A549 (cell line): ENCODE data around the gene PRR3. TPM values are rescaled to one million over a fixed set of nuclear protein-coding genes. Genes with fewer than 3 reads are reported as not detected.

Source experiments
- ATAC-seq, 2 experiments: fragments of 200-7000 bp in 1 of 2; fragments of >200 bp in 1 of 2; cut with Nextera tagmentation in 1 of 2; cut with Tn5 transposase in 1 of 2; 3 replicates each; pipeline versions ENCODE4 v1.8.0 to v1.9.1; 2018 to 2020; ENCODE audit warnings: mild to moderate bottlenecking in 1 of 2, moderate library complexity in 1 of 2
- CTCF ChIA-PET: fragments of 300-600 bp; sonication (Branson Sonifier 250); formaldehyde crosslinking; extraction: SDS; loops from one replicate; lab custom pipeline; 2021; ENCODE audit warnings: antibody characterized with exemption, inconsistent platforms; lab: Yijun Ruan, JAX
- POLR2A ChIA-PET: fragments of 350-600 bp; formaldehyde crosslinking; extraction: SDS; loops from one replicate; lab custom pipeline; 2021; ENCODE audit warnings: antibody characterized with exemption, inconsistent platforms; lab: Yijun Ruan, JAX
- DNase-seq, 2 experiments: peaks; one replicate each; pipeline versions ENCODE4 v3.0.0 to v3.0.0-alpha.2; 2011 to 2016; ENCODE audit warnings: low read depth in 1 of 2, low spot score in 1 of 2
- FAIRE-seq: peaks from 2 replicates; lab custom pipeline; 2011; peaks lifted over from hg19 to GRCh38; lab: Jason Lieb, UNC
- H3K27ac ChIP-seq, 2 experiments: fragments of >200 bp; sonication (Bioruptor Twin); formaldehyde crosslinking; 3 replicates each; pipeline ENCODE4 v1.5.1; 2016 to 2017
- H3K4me1 ChIP-seq: fragments of >200 bp; sonication (Bioruptor Twin); formaldehyde crosslinking; 3 replicates; pipeline ENCODE4 v1.6.1; 2016
- H3K4me2 ChIP-seq: fragments of >200 bp; sonication (Bioruptor Twin); formaldehyde crosslinking; 3 replicates; pipeline ENCODE4 v1.6.1; 2016
- H3K4me3 ChIP-seq: fragments of >200 bp; sonication (Bioruptor Twin); formaldehyde crosslinking; 3 replicates; pipeline ENCODE4 v1.5.1; 2016
- H3K9me3 ChIP-seq: fragments of >200 bp; sonication (Bioruptor Twin); formaldehyde crosslinking; 3 replicates; pipeline ENCODE4 v1.6.1; 2016
- CHD4 ChIP-seq: fragments of 200-600 bp; sonication (generic); IDR thresholded peaks from 2 replicates; pipeline ENCODE4 v1.6.1; 2016; ENCODE audit warnings: antibody characterized with exemption, mild to moderate bottlenecking, borderline replicate concordance
- EP300 ChIP-seq, 2 experiments: fragments of >200 bp; sonication (Bioruptor Twin); formaldehyde crosslinking; IDR thresholded peaks; 2 replicates in 1 of 2; 3 replicates in 1 of 2; pipeline ENCODE4 v1.6.1; 2016 to 2017
- ESRRA ChIP-seq: fragments of 150-350 bp; IDR thresholded peaks from 2 replicates; pipeline ENCODE4 v1.6.1; 2014; ENCODE audit warnings: mild to moderate bottlenecking, low read length, borderline replicate concordance
- GATA3 ChIP-seq: IDR thresholded peaks from 2 replicates; pipeline ENCODE4 v1.6.1; 2012; ENCODE audit warnings: borderline replicate concordance
- HOXB13 ChIP-seq: fragments of 250-450 bp; sonication (Bioruptor Pico); IDR thresholded peaks from 2 replicates; pipeline ENCODE4 v1.5.0; 2020; ENCODE audit warnings: low read depth, mild to moderate bottlenecking, moderate library complexity
- HOXB5 ChIP-seq: fragments of 250-450 bp; sonication (Bioruptor Pico); IDR thresholded peaks from 2 replicates; pipeline ENCODE4 v1.5.0; 2020; ENCODE audit warnings: mild to moderate bottlenecking, moderate library complexity
- JUN ChIP-seq, 2 experiments: fragments of >200 bp; sonication (Bioruptor Twin); formaldehyde crosslinking; IDR thresholded peaks; 2 replicates in 1 of 2; 3 replicates in 1 of 2; pipeline ENCODE4 v1.6.1; 2016 to 2017
- JUNB ChIP-seq: fragments of >200 bp; sonication (Bioruptor Twin); formaldehyde crosslinking; IDR thresholded peaks from 2 replicates; pipeline ENCODE4 v1.6.1; 2016
- KDM5A ChIP-seq: fragments of 200-600 bp; sonication (generic); IDR thresholded peaks from 2 replicates; pipeline ENCODE4 v1.6.1; 2016; ENCODE audit warnings: antibody characterized with exemption, mild to moderate bottlenecking
- MAFK ChIP-seq: fragments of 450-650 bp; IDR thresholded peaks from 2 replicates; pipeline ENCODE4 v1.6.1; 2014; ENCODE audit not compliant: partially characterized antibody
- MAZ ChIP-seq: fragments of 150-350 bp; IDR thresholded peaks from 2 replicates; pipeline ENCODE4 v1.6.1; 2014; ENCODE audit warnings: antibody characterized with exemption, low read depth, low read length, borderline replicate concordance
- NPAS2 ChIP-seq: fragments of 250-450 bp; sonication (Bioruptor Pico); IDR thresholded peaks from 2 replicates; pipeline ENCODE4 v1.8.0; 2022; ENCODE audit warnings: mild to moderate bottlenecking, moderate library complexity, borderline replicate concordance
- PHF8 ChIP-seq: fragments of 200-600 bp; sonication (generic); IDR thresholded peaks from 2 replicates; pipeline ENCODE4 v1.6.1; 2016; ENCODE audit warnings: low read depth, mild to moderate bottlenecking, antibody characterized with exemption, moderate library complexity, borderline replicate concordance
- RNF2 ChIP-seq: fragments of 200-600 bp; sonication (generic); IDR thresholded peaks from 2 replicates; pipeline ENCODE4 v1.6.1; 2016; ENCODE audit warnings: low read depth, mild to moderate bottlenecking, antibody characterized with exemption, moderate library complexity, borderline replicate concordance
- SMC3 ChIP-seq: fragments of >200 bp; sonication (Bioruptor Twin); formaldehyde crosslinking; IDR thresholded peaks from 3 replicates; pipeline ENCODE4 v1.6.1; 2018; ENCODE audit warnings: inconsistent platforms
- WGBS: methylation state at CpG from one replicate; pipeline ENCODE4 v1.1.6; 2017; ENCODE audit errors: missing lambda C conversion rate; 5-methylcytosine and 5-hydroxymethylcytosine counted together
- polyA plus RNA-seq, 4 experiments: library from polyadenylated mRNA; depleted of rRNA in 3 of 4; stranded (reverse); fragments of >200 nt; fragmentation: RNase III in 1 of 4; extraction: RNeasy Plus Mini Kit Qiagen cat#74134 plus additional on column Dnase treatment in 1 of 4; gene quantifications; 2 replicates in 3 of 4; 3 replicates in 1 of 4; pipeline ENCODE4 v1.2.3, GENCODE V29; 2011 to 2017
- TF ChIP-seq, protein P1 (sequence below): IDR thresholded peaks from 2 replicates; pipeline ENCODE4 v1.6.1; 2012
- TF ChIP-seq, protein P2 (sequence below): fragments of 150-350 bp; IDR thresholded peaks from 2 replicates; pipeline ENCODE4 v1.6.1; 2014; ENCODE audit warnings: low read depth, mild to moderate bottlenecking, low read length
- TF ChIP-seq, protein P3 (sequence below): IDR thresholded peaks from 2 replicates; pipeline ENCODE4 v1.6.1; 2012
- TF ChIP-seq, protein P4 (sequence below): fragments of 450-650 bp; IDR thresholded peaks from 2 replicates; pipeline ENCODE4 v1.6.1; 2014; ENCODE audit warnings: antibody characterized with exemption
- TF ChIP-seq, protein P5 (sequence below): fragments of 250-450 bp; sonication (Bioruptor Pico); IDR thresholded peaks from 2 replicates; pipeline ENCODE4 v1.5.0; 2021; ENCODE audit warnings: mild to moderate bottlenecking, moderate library complexity, borderline replicate concordance

The PRR3 gene
- polyA plus RNA-seq, 2 of the 4 experiments (the other 2 are of a cell fraction): 13.8 to 24.1 TPM

DNA sequence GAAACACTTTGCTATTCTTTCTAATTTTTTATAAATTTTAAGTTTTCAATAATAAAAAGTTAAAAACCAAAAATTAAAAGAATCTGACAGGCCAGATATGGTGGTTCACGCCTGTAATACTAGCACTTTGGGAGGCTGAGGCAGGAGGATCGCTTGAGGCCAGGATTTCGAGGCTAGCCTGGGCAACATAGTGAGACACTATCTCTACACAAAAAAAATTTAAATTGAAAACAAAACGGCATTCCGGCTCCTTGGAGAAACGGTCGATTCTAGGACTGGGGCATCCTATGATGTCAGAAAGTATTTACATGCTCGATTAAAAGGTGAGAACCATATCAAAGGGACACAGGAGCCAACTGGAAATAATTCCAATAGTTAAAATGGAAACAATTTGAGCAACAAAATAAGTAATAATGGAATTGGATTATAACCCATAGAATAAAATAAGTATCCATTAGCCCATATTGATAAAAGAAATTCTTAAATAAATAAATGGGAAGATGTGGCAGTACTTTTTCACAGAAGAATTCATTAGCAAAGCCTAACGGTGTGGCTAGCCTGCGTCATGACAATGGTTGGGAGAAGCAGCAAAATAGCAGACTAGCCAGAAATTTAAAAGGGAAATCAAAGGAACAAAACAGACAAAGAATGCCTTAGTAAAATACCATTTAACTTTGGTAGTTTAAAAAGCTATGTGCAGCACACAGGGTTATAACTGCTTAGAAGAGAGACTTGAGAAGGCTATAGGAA is 46.5 kb upstream of the PRR3 start:
- Histone ChIP-seq H3K27ac (no peak overlapping the region), H3K4me3 (no peak overlapping the region), H3K4me2 (no peak overlapping the region), H3K9me3 (no peaks in the 10 kb centered on the region), H3K4me1 (no peaks in the 10 kb centered on the region)
- POLR2A ChIA-PET: no interaction called here
- TF ChIP-seq HOXB13 (no peak), EP300 (IDR thresholded peaks at IDR 0.05) (no peak), HOXB5 (no peak), MAZ (no peak), MAFK (no peak), GATA3 (no peak), KDM5A (no peak), CHD4 (no peak)
- no peak for ATAC-seq
- WGBS: 60% methylated on average over 10 of the region's 10 CpGs
- FAIRE-seq: no peak
- DNase-seq: no peak
- CTCF ChIA-PET: interaction anchor here (0.8 to 2.4 kb wide), 5 partner anchors 10 to 43 kb away, joined by 3 to 7 read pairs (median 4); no protein-coding TSS in a partner anchor

- no peak overlapping the region for H3K4me3 ChIP-seq
- H3K4me1 ChIP-seq: no peaks in the 10 kb centered on the region
- no peaks in the 10 kb centered on the region for H3K9me3 ChIP-seq
- FAIRE-seq (no peak), DNase-seq (no peak), ATAC-seq (no peak)
- WGBS: 86% methylated on average over 5 of the region's 5 CpGs
- CTCF ChIA-PET: interaction anchor here (0.8 to 1.5 kb wide), 4 partner anchors 10 to 44 kb away, joined by 3 to 4 read pairs (median 4); no protein-coding TSS in a partner anchor
- H3K4me2 ChIP-seq: no peak overlapping the region
- POLR2A ChIA-PET: no interaction called here
- no peak overlapping the region for H3K27ac ChIP-seq
- TF ChIP-seq JUN (IDR thresholded peaks at IDR 0.05) (no peak), NPAS2 (no peak), PHF8 (no peak), ESRRA (no peak), SMC3 (no peak), HOXB5 (no peak), JUNB (no peak)
- TF ChIP-seq, protein P1, sequence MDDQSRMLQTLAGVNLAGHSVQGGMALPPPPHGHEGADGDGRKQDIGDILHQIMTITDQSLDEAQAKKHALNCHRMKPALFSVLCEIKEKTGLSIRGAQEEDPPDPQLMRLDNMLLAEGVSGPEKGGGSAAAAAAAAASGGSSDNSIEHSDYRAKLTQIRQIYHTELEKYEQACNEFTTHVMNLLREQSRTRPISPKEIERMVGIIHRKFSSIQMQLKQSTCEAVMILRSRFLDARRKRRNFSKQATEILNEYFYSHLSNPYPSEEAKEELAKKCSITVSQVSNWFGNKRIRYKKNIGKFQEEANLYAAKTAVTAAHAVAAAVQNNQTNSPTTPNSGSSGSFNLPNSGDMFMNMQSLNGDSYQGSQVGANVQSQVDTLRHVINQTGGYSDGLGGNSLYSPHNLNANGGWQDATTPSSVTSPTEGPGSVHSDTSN: no peak
- TF ChIP-seq, protein P2, sequence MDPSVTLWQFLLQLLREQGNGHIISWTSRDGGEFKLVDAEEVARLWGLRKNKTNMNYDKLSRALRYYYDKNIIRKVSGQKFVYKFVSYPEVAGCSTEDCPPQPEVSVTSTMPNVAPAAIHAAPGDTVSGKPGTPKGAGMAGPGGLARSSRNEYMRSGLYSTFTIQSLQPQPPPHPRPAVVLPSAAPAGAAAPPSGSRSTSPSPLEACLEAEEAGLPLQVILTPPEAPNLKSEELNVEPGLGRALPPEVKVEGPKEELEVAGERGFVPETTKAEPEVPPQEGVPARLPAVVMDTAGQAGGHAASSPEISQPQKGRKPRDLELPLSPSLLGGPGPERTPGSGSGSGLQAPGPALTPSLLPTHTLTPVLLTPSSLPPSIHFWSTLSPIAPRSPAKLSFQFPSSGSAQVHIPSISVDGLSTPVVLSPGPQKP: no peak
Observed at GRCh38 chr6:30511169-30511546, 45.9 kb upstream of the PRR3 start.

GRCh38 chr6:30513451-30513850 is 43.6 kb upstream of the PRR3 start:
- FAIRE-seq (no peak), DNase-seq (no peak), ATAC-seq (no peak)
- Histone ChIP-seq H3K4me3 (no peak overlapping the region), H3K4me1 (no peaks in the 10 kb centered on the region), H3K27ac (no peak overlapping the region), H3K4me2 (no peak overlapping the region), H3K9me3 (no peaks in the 10 kb centered on the region)
- ChIA-PET CTCF (no interaction called here), POLR2A (no interaction called here)
- WGBS: 92% methylated on average over 2 of the region's 2 CpGs
- TF ChIP-seq, protein P3, sequence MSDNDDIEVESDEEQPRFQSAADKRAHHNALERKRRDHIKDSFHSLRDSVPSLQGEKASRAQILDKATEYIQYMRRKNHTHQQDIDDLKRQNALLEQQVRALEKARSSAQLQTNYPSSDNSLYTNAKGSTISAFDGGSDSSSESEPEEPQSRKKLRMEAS: no peak
- TF ChIP-seq, protein P4, sequence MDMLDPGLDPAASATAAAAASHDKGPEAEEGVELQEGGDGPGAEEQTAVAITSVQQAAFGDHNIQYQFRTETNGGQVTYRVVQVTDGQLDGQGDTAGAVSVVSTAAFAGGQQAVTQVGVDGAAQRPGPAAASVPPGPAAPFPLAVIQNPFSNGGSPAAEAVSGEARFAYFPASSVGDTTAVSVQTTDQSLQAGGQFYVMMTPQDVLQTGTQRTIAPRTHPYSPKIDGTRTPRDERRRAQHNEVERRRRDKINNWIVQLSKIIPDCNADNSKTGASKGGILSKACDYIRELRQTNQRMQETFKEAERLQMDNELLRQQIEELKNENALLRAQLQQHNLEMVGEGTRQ: no peak
- TF ChIP-seq, protein P2: no peak
- TF ChIP-seq RNF2 (no peak), GATA3 (no peak)
- TF ChIP-seq, protein P5, sequence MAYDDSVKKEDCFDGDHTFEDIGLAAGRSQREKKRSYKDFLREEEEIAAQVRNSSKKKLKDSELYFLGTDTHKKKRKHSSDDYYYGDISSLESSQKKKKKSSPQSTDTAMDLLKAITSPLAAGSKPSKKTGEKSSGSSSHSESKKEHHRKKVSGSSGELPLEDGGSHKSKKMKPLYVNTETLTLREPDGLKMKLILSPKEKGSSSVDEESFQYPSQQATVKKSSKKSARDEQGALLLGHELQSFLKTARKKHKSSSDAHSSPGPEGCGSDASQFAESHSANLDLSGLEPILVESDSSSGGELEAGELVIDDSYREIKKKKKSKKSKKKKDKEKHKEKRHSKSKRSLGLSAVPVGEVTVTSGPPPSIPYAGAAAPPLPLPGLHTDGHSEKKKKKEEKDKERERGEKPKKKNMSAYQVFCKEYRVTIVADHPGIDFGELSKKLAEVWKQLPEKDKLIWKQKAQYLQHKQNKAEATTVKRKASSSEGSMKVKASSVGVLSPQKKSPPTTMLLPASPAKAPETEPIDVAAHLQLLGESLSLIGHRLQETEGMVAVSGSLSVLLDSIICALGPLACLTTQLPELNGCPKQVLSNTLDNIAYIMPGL (CRISPR knock-in tag): no peak
